OCI-LY1 (cell line): ENCODE data around the gene CNTD1.

ENCODE experiments used
- H2AFZ ChIP-seq: fragments of 200-600 bp; sonication (generic), shearing (Covaris generic); 2 replicates; pipeline ENCODE4 v1.6.0; 2014; ENCODE audit warnings: antibody characterized with exemption, mild to moderate bottlenecking, low read length
- H3F3A ChIP-seq: fragments of 200-600 bp; sonication (generic), shearing (Covaris generic); 2 replicates; pipeline ENCODE4 v1.6.0; 2014; ENCODE audit warnings: mild to moderate bottlenecking, antibody characterized with exemption, low read length, moderate library complexity; ENCODE audit not compliant: insufficient read depth
- H3K27ac ChIP-seq: fragments of 200-600 bp; sonication (generic); 2 replicates; pipeline ENCODE4 v1.5.1; 2014; ENCODE audit warnings: low read length, mixed run types, mild to moderate bottlenecking, low read depth; ENCODE audit not compliant: poor library complexity, severe bottlenecking
- H3K27me3 ChIP-seq: fragments of 200-600 bp; sonication (generic); 2 replicates; pipeline ENCODE4 v1.6.0; 2014; ENCODE audit warnings: antibody characterized with exemption, mild to moderate bottlenecking, low read length, moderate library complexity; ENCODE audit not compliant: insufficient read depth
- H3K36me3 ChIP-seq: fragments of 200-600 bp; sonication (generic); 2 replicates; pipeline ENCODE4 v1.6.1; 2014; ENCODE audit warnings: mild to moderate bottlenecking, antibody characterized with exemption, low read length, moderate library complexity, mixed read lengths; ENCODE audit not compliant: insufficient read depth
- H3K4me1 ChIP-seq: fragments of 200-600 bp; sonication (generic); 2 replicates; pipeline ENCODE4 v1.5.1; 2014; ENCODE audit warnings: mild to moderate bottlenecking, low read length, moderate library complexity; ENCODE audit not compliant: insufficient read depth, severe bottlenecking
- H3K4me2 ChIP-seq: fragments of 200-600 bp; sonication (generic), shearing (Covaris generic); 2 replicates; pipeline ENCODE4 v1.6.1; 2014; ENCODE audit warnings: low read length
- H3K4me3 ChIP-seq: fragments of 200-600 bp; sonication (generic); 2 replicates; pipeline ENCODE4 v1.5.1; 2014; ENCODE audit warnings: low read length, low read depth, mild to moderate bottlenecking, mixed read lengths; ENCODE audit not compliant: poor library complexity, severe bottlenecking
- H3K79me2 ChIP-seq: fragments of 200-600 bp; shearing (Covaris generic); 2 replicates; pipeline ENCODE4 v1.6.1; 2016; ENCODE audit warnings: mixed run types, low read length, mixed read lengths; ENCODE audit not compliant: insufficient read depth
- H3K9ac ChIP-seq: fragments of 200-600 bp; sonication (generic), shearing (Covaris generic); 2 replicates; pipeline ENCODE4 v1.6.1; 2014; ENCODE audit warnings: mild to moderate bottlenecking, low read length, mixed read lengths
- H3K9me2 ChIP-seq: fragments of 200-600 bp; sonication (generic), shearing (Covaris generic); 2 replicates; pipeline ENCODE4 v1.6.1; 2014; ENCODE audit warnings: low read depth, mild to moderate bottlenecking, low read length, mixed read lengths
- H3K9me3 ChIP-seq: fragments of 200-600 bp; shearing (Covaris generic); 2 replicates; pipeline ENCODE4 v1.6.1; 2014; ENCODE audit warnings: low read length, mixed read lengths
- H4K20me1 ChIP-seq: fragments of 200-600 bp; sonication (generic), shearing (Covaris generic); 2 replicates; pipeline ENCODE4 v1.6.0; 2016; ENCODE audit warnings: mild to moderate bottlenecking, low read length; ENCODE audit not compliant: insufficient read depth
- EZH2 ChIP-seq: fragments of 200-600 bp; sonication (generic), shearing (Covaris generic); IDR thresholded peaks from 2 replicates; pipeline ENCODE4 v1.8.0; 2017; ENCODE audit warnings: borderline replicate concordance, mixed run types, mild to moderate bottlenecking, antibody characterized with exemption, low read length, moderate library complexity, mixed read lengths
- TF ChIP-seq, protein P1 (sequence below): fragments of 200-600 bp; sonication (generic), shearing (Covaris generic); IDR thresholded peaks from 2 replicates; pipeline ENCODE4 v1.5.1; 2017; ENCODE audit warnings: mild to moderate bottlenecking, antibody characterized with exemption, low read length, moderate library complexity, mixed read lengths

Gene CNTD1

DNA sequence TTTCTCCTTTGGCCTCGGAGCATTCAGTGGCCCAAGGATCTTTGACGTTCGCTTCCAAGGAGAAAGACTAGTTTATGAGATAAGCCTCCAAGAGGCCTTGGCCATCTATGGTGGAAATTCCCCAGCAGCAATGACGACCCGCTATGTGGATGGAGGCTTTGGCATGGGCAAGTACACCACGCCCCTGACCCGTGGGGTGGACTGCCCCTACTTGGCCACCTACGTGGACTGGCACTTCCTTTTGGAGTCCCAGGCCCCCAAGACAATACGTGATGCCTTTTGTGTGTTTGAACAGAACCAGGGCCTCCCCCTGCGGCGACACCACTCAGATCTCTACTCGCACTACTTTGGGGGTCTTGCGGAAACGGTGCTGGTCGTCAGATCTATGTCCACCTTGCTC is 53.7 kb downstream of the CNTD1 start:
- no peak overlapping the region for H2AFZ ChIP-seq
- no peaks in the 10 kb centered on the region for H3K27me3 ChIP-seq
- H3F3A ChIP-seq, result no peaks in the 10 kb centered on the region
- no peaks in the 10 kb centered on the region for H3K9me3 ChIP-seq
- no peak overlapping the region for H3K27ac ChIP-seq
- H3K36me3 ChIP-seq, result no peaks in the 10 kb centered on the region
- H3K9me2 ChIP-seq, result no peaks in the 10 kb centered on the region
- H3K79me2 ChIP-seq, result no peaks in the 10 kb centered on the region
- H3K4me2 ChIP-seq, result no peak overlapping the region
- TF ChIP-seq, protein P1, sequence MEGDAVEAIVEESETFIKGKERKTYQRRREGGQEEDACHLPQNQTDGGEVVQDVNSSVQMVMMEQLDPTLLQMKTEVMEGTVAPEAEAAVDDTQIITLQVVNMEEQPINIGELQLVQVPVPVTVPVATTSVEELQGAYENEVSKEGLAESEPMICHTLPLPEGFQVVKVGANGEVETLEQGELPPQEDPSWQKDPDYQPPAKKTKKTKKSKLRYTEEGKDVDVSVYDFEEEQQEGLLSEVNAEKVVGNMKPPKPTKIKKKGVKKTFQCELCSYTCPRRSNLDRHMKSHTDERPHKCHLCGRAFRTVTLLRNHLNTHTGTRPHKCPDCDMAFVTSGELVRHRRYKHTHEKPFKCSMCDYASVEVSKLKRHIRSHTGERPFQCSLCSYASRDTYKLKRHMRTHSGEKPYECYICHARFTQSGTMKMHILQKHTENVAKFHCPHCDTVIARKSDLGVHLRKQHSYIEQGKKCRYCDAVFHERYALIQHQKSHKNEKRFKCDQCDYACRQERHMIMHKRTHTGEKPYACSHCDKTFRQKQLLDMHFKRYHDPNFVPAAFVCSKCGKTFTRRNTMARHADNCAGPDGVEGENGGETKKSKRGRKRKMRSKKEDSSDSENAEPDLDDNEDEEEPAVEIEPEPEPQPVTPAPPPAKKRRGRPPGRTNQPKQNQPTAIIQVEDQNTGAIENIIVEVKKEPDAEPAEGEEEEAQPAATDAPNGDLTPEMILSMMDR, result no peak
- TF ChIP-seq EZH2, result no peak
- peaks cover 6% of the 10 kb centered on the region for H3K4me1 ChIP-seq
- no peak overlapping the region for H3K4me3 ChIP-seq
- no peaks in the 10 kb centered on the region for H4K20me1 ChIP-seq
- H3K9ac ChIP-seq, result no peak overlapping the region

DNA sequence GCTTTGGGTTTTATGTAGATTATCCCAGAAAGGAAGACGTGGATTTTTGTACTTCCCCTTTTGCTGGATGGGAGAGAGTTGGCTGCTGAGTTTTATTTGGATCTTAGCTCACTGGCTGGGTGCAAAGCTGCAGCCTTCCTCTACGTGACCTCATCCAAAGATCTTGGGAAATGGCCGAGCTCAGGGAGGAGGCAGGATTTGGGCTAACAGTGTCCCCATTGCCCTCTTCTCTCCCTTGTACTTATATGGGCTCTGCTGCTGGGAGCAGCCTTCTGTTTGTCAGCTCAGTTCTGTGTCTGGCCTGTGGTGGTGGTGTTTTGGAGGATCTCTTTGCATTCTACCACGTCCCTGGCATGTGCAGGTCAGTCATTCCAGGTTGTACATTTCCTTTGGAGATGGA is 54.3 kb downstream of the CNTD1 start:
- Histone ChIP-seq H3K36me3 (no peaks in the 10 kb centered on the region), H3K4me1 (peaks cover 6% of the 10 kb centered on the region), H2AFZ (no peak overlapping the region), H4K20me1 (no peaks in the 10 kb centered on the region), H3F3A (no peaks in the 10 kb centered on the region), H3K27me3 (no peaks in the 10 kb centered on the region), H3K4me2 (no peak overlapping the region), H3K27ac (no peak overlapping the region), H3K4me3 (no peak overlapping the region), H3K9me3 (no peaks in the 10 kb centered on the region), H3K9ac (no peak overlapping the region), H3K79me2 (no peaks in the 10 kb centered on the region), H3K9me2 (no peaks in the 10 kb centered on the region)
- no peak for TF ChIP-seq EZH2
- TF ChIP-seq, protein P1, result no peak

DNA sequence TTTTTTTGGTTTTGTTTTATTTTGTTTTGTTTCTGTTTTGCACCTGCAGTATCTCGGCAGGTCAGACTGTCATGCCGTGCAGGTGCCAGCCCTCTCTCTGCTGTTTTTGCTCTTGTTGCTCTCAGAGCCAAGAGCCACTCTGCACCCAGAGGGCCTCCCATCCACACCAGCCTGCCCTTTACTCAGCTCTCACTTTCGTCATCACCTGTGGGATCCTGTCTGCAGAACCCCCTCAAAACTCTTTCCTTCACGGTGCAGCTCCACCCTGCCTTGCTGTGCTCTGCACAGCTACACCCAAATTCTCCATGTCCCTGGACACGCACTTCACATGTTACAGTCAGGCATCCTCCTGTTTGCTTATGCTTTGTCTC is 54.9 kb downstream of the CNTD1 start:
- Histone ChIP-seq H3K4me1 (peaks cover 6% of the 10 kb centered on the region), H2AFZ (no peak overlapping the region)

More for the DNA sequence above, 54.9 kb downstream of the CNTD1 start:
- H3K9me3 ChIP-seq, result no peaks in the 10 kb centered on the region
- no peak overlapping the region for H3K9ac ChIP-seq
- no peak for TF ChIP-seq EZH2
- TF ChIP-seq, protein P1, result no peak
- H3K4me2 ChIP-seq, result no peak overlapping the region
- H3K27me3 ChIP-seq, result no peaks in the 10 kb centered on the region
- no peaks in the 10 kb centered on the region for H3K36me3 ChIP-seq
- H3F3A ChIP-seq, result no peaks in the 10 kb centered on the region
- no peaks in the 10 kb centered on the region for H3K79me2 ChIP-seq
- no peaks in the 10 kb centered on the region for H4K20me1 ChIP-seq
- H3K9me2 ChIP-seq, result no peaks in the 10 kb centered on the region
- no peak overlapping the region for H3K4me3 ChIP-seq
- no peak overlapping the region for H3K27ac ChIP-seq
